Measurements from ENCODE around the gene RIF1. TPM values are rescaled to one million over a fixed set of nuclear protein-coding genes. Genes with fewer than 3 reads are reported as not detected.

RIF1 gene
- total and polyA plus RNA-seq, 9 of the 15 experiments (the other 6 are each of a cell fraction or from before 2014, with no cell fraction given) = 11.0 to 109 (median 44.2) TPM

DNA sequence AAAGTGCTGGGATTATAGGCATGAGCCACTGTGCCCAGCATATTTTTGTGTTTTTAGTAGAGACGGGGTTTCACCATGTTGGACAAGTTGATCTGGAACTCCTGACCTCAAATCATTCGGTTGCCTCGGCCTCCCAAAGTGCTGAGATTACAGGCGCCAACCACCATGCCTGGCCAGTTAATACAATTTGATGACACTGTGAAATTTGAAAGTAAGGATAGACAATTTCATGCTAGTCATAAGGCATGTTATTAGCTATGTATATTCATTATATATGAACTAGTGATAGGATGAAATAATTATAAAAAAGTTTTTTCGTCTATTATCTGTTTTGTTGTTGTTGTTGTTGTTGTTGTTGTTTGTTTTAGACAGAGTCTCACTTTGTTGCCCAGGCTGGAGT, 8.6 kb upstream of the RIF1 start:
- no peak for DNase-seq (ENCODE audit: extremely low read depth in 1 of 4, low spot score in 3 of 4)
- peaks cover 0 to 3% of the 10 kb centered on the region in 2 experiments; a peak in 1 of 5 replicates for H3K4me1 ChIP-seq (replicated peaks in 1 of 2; ENCODE audit: control insufficient read depth in 2 of 2, insufficient read depth in 2 of 2, low read length in 2 of 2)
- H3K9ac ChIP-seq (ENCODE audit: insufficient read depth in 1 of 2, low read depth in 2 of 2, low read length in 2 of 2) = no peak overlapping the region
- no peak for FAIRE-seq
- no peak for ATAC-seq
- H2AFZ ChIP-seq (ENCODE audit: low read depth, low read length) = no peak overlapping the region
- ChIA-PET POLR2A (interaction anchor here (1.1 to 1.2 kb wide), 2 partner anchors 8 to 18 kb away, joined by 3 to 4 read pairs; no protein-coding TSS in a partner anchor), CTCF (ENCODE audit: low intra/inter-chr PET ratio) (no interaction called here)
- no peaks in the 10 kb centered on the region for H4K20me1 ChIP-seq (replicated peaks; ENCODE audit: control insufficient read depth, insufficient read depth, low read length)
- no peak overlapping the region for H3K4me2 ChIP-seq (ENCODE audit: insufficient read depth, low read length)
- H3K79me2 ChIP-seq (ENCODE audit: control insufficient read depth, insufficient read depth, low read length) = no peaks in the 10 kb centered on the region
- in situ Hi-C loops (cut with MboI) (no loop called here), intact Hi-C loops (cut with micrococcal nuclease) (no loop called here)
- WGBS (ENCODE audit: insufficient coverage, low coverage, missing lambda C conversion rate) = 66% methylated on average over 5 of the region's 5 CpGs
- no peaks in the 10 kb centered on the region for H3K9me3 ChIP-seq (replicated peaks; ENCODE audit: control insufficient read depth, insufficient read depth, low read depth, low read length)
- TF ChIP-seq ZNF431 (CRISPR knock-in tag; IDR thresholded peaks at IDR 0.05) (no peak), SIX5 (IDR thresholded peaks at IDR 0.05; ENCODE audit: borderline replicate concordance in 1 of 2, insufficient read depth in 1 of 2, low read depth in 1 of 2, low read length in 2 of 2) (no peak), ZNF316 (IDR thresholded peaks at IDR 0.05) (peak; percentile 76), C11orf30 (IDR thresholded peaks at IDR 0.05; ENCODE audit: low read depth) (peak; percentile 53; the same call in 1 of the 2 replicates), ZNF232 (CRISPR knock-in tag; IDR thresholded peaks at IDR 0.05) (no peak), SREBF2 (CRISPR knock-in tag; IDR thresholded peaks at IDR 0.05) (no peak)
- no peaks in the 10 kb centered on the region for H3K9me1 ChIP-seq (ENCODE audit: control insufficient read depth, insufficient read depth, low read length)
- no peaks in the 10 kb centered on the region for H3K36me3 ChIP-seq (ENCODE audit: control insufficient read depth, insufficient read depth, low read length)
- no peaks in the 10 kb centered on the region for H3K27me3 ChIP-seq (ENCODE audit: control insufficient read depth in 2 of 2, insufficient read depth in 2 of 2, low read length in 2 of 2)
- no TSS peak for BruUV-seq (replicated peaks)
- no peak overlapping the region for H3K4me3 ChIP-seq
- H3K27ac ChIP-seq (ENCODE audit: extremely low read depth, low read depth, low read length) = no peak overlapping the region

DNA sequence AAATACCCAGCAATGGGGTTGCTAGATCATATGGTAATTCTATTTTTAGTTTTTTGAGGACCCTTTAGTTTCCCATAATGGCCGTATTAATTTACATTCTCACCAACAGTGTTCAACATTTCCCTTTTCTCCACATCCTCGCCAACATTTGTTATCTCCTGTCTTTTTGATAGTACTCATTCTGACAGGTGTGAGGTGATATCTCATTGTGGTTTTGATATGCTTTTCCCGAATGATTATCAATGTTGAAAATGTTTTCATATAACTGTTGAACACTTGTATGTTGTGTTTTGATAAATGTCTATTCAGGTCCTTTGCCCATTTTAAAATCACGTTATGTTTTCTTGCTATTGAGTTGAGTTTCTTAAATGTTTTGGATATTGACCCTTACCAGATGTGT, 5.8 kb upstream of the RIF1 start:
- Histone ChIP-seq H4K20me1 (replicated peaks; ENCODE audit: control insufficient read depth, insufficient read depth, low read length) (no peaks in the 10 kb centered on the region), H3K27me3 (ENCODE audit: control insufficient read depth in 2 of 2, insufficient read depth in 2 of 2, low read length in 2 of 2) (no peaks in the 10 kb centered on the region), H3K4me3 (no peak overlapping the region), H3K9ac (ENCODE audit: insufficient read depth in 1 of 2, low read depth in 2 of 2, low read length in 2 of 2) (no peak overlapping the region), H3K79me2 (ENCODE audit: control insufficient read depth, insufficient read depth, low read length) (no peaks in the 10 kb centered on the region), H3K27ac (ENCODE audit: extremely low read depth, low read depth, low read length) (no peak overlapping the region), H2AFZ (ENCODE audit: low read depth, low read length) (no peak overlapping the region; the same call in 1 of the 2 replicates), H3K4me2 (ENCODE audit: insufficient read depth, low read length) (no peak overlapping the region), H3K36me3 (ENCODE audit: control insufficient read depth, insufficient read depth, low read length) (no peaks in the 10 kb centered on the region), H3K4me1 (replicated peaks in 1 of 2; ENCODE audit: control insufficient read depth in 2 of 2, insufficient read depth in 2 of 2, low read length in 2 of 2) (peaks cover 3 to 4% of the 10 kb centered on the region in 2 experiments; a peak in 2 of 5 replicates), H3K9me3 (replicated peaks; ENCODE audit: control insufficient read depth, insufficient read depth, low read depth, low read length) (no peaks in the 10 kb centered on the region), H3K9me1 (ENCODE audit: control insufficient read depth, insufficient read depth, low read length) (no peaks in the 10 kb centered on the region)
- intact Hi-C loops (cut with micrococcal nuclease) (no loop called here), in situ Hi-C loops (cut with MboI) (no loop called here)
- WGBS (ENCODE audit: insufficient coverage, low coverage, missing lambda C conversion rate) = 2% methylated on average over 4 of the region's 4 CpGs
- FAIRE-seq = no peak
- ChIA-PET CTCF (ENCODE audit: low intra/inter-chr PET ratio) (no interaction called here), POLR2A (interaction anchor here (0.6 kb wide), 1 partner anchor 1782 kb away, joined by 3 read pairs; no protein-coding TSS in a partner anchor)
- ATAC-seq = no peak
- TF ChIP-seq SRSF3 (IDR thresholded peaks at IDR 0.05; ENCODE audit: insufficient read depth, low read length) (no peak), SPI1 (IDR thresholded peaks at IDR 0.05; ENCODE audit: borderline replicate concordance, low read depth, low read length) (no peak), MEIS2 (IDR thresholded peaks at IDR 0.05; ENCODE audit: partially characterized antibody) (peak; percentile 32), ZNF408 (CRISPR knock-in tag; IDR thresholded peaks at IDR 0.05; ENCODE audit: low read depth) (no peak), ARID1B (IDR thresholded peaks at IDR 0.05) (peak; percentile 33; the same call in 1 of the 2 replicates), RBM25 (IDR thresholded peaks at IDR 0.05; ENCODE audit: low read depth, low read length, severe bottlenecking) (peak; percentile 56), ZNF384 (IDR thresholded peaks at IDR 0.05; ENCODE audit: low read depth, low read length) (no peak), TBP (optimal IDR thresholded peaks at IDR 0.05; ENCODE audit: low read depth, low read length) (no peak), CBFA2T3 (IDR thresholded peaks at IDR 0.05) (peak; percentile 45), TEAD4 (IDR thresholded peaks at IDR 0.05; ENCODE audit: low read length) (0 out of 2 replicates have a peak, but pooled peaks have one; percentile 13), TEAD4 (CRISPR knock-in tag; IDR thresholded peaks at IDR 0.05; ENCODE audit: borderline replicate concordance) (no peak)
- DNase-seq (ENCODE audit: extremely low read depth in 1 of 4, low spot score in 3 of 4) = no peak
- BruUV-seq (replicated peaks) = no TSS peak

Data from K562 (cell line).